DMS79 (cell line): Measurements from ENCODE around the gene KLHL24.
A peak's percentile ranks its signal among the peaks of the same experiment; 100 is the strongest.
"Not testable (repeated sequence)": the region's sequence is repeated elsewhere in the genome, so short reads cannot be mapped to it uniquely, and the experiment has no call there.

Source experiments
- DNase-seq: peaks from one replicate; lab custom pipeline; 2025; lab: John Stamatoyannopoulos, UW

The KLHL24 gene

GRCh38 chr3:183697610-183698317 lies 62.3 kb downstream of the KLHL24 start, which contains the start of gene YEATS2:
Gene YEATS2, plus strand, starts transcription at chr3:183697797. Its CDS starts 17,366 bp downstream, at chr3:183715163.
- DNase-seq, result peak; percentile 24

GRCh38 chr3:183698318-183698751 lies 62.9 kb downstream of the KLHL24 start:
- peak; percentile 15 for DNase-seq

- DNase-seq, result no peak
Observed at GRCh38 chr3:183698756-183699155, 63.3 kb downstream of the KLHL24 start.

GRCh38 chr3:183699238-183699947 lies 64.0 kb downstream of the KLHL24 start:
- DNase-seq, result peak; percentile 4

GRCh38 chr3:183701744-183702143 lies 66.3 kb downstream of the KLHL24 start:
- DNase-seq, result peak; percentile 13

- not testable (repeated sequence) for DNase-seq
Observed at GRCh38 chr3:183703892-183704291, 68.5 kb downstream of the KLHL24 start.

- DNase-seq, result no peak
Observed at GRCh38 chr3:183710231-183710630, 74.8 kb downstream of the KLHL24 start.

GRCh38 chr3:183711516-183711915 lies 76.1 kb downstream of the KLHL24 start:
- no peak for DNase-seq

- no peak for DNase-seq
Observed at GRCh38 chr3:183714622-183715021, 79.2 kb downstream of the KLHL24 start.

GRCh38 chr3:183718012-183718411 lies 82.6 kb downstream of the KLHL24 start:
- no peak for DNase-seq

- no peak for DNase-seq
Observed at GRCh38 chr3:183725387-183725786, 90.0 kb downstream of the KLHL24 start.

- DNase-seq, result no peak
Observed at GRCh38 chr3:183728204-183728603, 92.8 kb downstream of the KLHL24 start.

- no peak for DNase-seq
Observed at GRCh38 chr3:183730361-183730760, 94.9 kb downstream of the KLHL24 start.

- DNase-seq, result no peak
Observed at GRCh38 chr3:183731611-183732010, 96.2 kb downstream of the KLHL24 start.

GRCh38 chr3:183733553-183733952 lies 98.1 kb downstream of the KLHL24 start:
- no peak for DNase-seq
